ENCODE measurements around the gene IMMP2L. TPM values are rescaled to one million over a fixed set of nuclear protein-coding genes. Genes with fewer than 3 reads are reported as not detected.

Gene IMMP2L
- total RNA-seq, 2 donors from 2014 or later, result 10.5 to 17.4 TPM

DNA sequence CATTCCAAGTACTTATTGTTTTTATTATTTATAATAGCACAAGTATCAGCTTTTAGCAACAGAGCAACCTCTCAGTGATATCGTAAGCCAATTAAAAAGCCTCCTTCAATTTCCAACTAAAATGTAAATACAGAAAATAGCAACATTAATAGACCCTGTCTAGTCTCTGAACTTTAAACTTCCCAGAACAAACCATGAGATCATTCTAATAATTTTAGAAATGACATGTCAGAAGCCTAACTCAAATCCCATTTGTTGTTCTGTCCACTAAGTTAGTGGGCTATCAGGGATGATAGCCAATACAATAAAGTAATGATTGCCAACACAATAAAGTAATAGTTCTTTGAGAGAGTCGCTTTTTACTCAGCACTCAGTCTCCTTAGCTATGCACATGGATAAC lies 493.7 kb downstream of the IMMP2L start:
- Histone ChIP-seq H3K4me3 (no peak overlapping the region), H3K27ac (no peak overlapping the region), H3K9me3 (no peaks in the 10 kb centered on the region), H3K36me3 (replicated peaks in 1 of 2; ENCODE audit: insufficient read depth in 1 of 2, low read depth in 2 of 2) (no peaks in the 10 kb centered on the region), H3K4me1 (no peaks in the 10 kb centered on the region), H3K27me3 (no peaks in the 10 kb centered on the region)
- TF ChIP-seq POLR2A (IDR thresholded peaks at IDR 0.05), result no peak
- no peak for TF ChIP-seq CTCF (IDR thresholded peaks at IDR 0.05)
- no peak for ATAC-seq
- intact Hi-C loops (cut with DNase I), result no loop called here
- 86 to 87% methylated on average over 2 of the region's 2 CpGs for WGBS, 2 donors
- no peak for DNase-seq

DNA sequence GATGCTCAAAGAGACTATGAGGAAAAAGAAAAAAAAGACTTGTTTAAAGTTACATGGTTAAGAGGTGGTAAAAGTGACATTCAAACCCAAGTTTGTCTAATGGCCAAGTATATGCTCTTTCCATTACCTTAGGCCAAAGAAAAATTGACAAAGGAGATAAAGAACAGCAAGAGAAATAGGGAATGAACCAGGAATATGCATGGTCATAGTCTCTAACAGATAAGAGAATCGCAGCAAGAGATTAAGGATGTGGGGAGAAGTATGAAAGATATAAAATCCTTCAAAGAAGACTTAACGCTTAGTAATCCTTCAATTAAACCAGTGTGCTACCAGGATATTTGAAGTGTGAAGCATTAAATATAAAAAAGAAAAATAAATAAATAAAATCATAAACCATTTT lies 494.6 kb downstream of the IMMP2L start:
- DNase-seq (no peak), ATAC-seq (no peak)
- H3K4me3 ChIP-seq, result no peak overlapping the region
- TF ChIP-seq CTCF (IDR thresholded peaks at IDR 0.05) (no peak), POLR2A (IDR thresholded peaks at IDR 0.05) (no peak)
- H3K27ac ChIP-seq, result no peak overlapping the region
- H3K36me3 ChIP-seq (replicated peaks in 1 of 2; ENCODE audit: insufficient read depth in 1 of 2, low read depth in 2 of 2), result no peaks in the 10 kb centered on the region
- H3K4me1 ChIP-seq, result no peaks in the 10 kb centered on the region
- peaks cover 0 to 5% (median 0%) of the 10 kb centered on the region in 3 donors for H3K9me3 ChIP-seq
- WGBS, 2 donors, result 65 to 75% methylated on average over 2 of the region's 2 CpGs
- intact Hi-C loops (cut with DNase I), result no loop called here
- no peaks in the 10 kb centered on the region for H3K27me3 ChIP-seq

- DNase-seq (no peak), ATAC-seq (no peak)
- H3K36me3 ChIP-seq (replicated peaks in 1 of 2; ENCODE audit: insufficient read depth in 1 of 2, low read depth in 2 of 2), result no peaks in the 10 kb centered on the region
- intact Hi-C loops (cut with DNase I), result no loop called here
- H3K9me3 ChIP-seq, result peaks cover 0 to 5% (median 0%) of the 10 kb centered on the region in 3 donors
- no peaks in the 10 kb centered on the region for H3K27me3 ChIP-seq
- H3K4me3 ChIP-seq, result no peak overlapping the region
- H3K4me1 ChIP-seq, result no peaks in the 10 kb centered on the region
- TF ChIP-seq CTCF (IDR thresholded peaks at IDR 0.05) (no peak), POLR2A (IDR thresholded peaks at IDR 0.05) (no peak)
- H3K27ac ChIP-seq, result no peak overlapping the region
- WGBS, 2 donors, result 84 to 85% methylated on average over 4 of the region's 4 CpGs
Measured at GRCh38 chr7:111067251-111067650, 495.0 kb downstream of the IMMP2L start.

DNA sequence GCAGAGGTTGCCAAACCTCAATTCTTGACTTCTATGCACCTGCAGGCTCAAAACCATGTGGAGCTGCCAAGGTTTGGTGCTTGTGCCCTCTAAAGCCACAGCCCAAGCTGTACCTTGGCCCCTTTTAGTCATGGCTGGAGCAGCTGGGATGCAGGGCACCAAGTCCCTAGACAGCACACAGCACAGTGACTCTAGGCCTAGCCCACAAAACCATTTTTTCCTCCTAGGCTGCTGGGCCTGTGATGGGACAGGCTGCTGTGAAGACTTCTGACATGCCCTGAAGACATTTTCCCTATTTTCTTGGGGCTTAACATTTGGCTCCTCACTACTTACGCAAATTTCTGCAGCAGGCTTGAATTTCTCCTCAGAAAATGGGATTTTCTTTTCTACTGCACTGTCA lies 499.1 kb downstream of the IMMP2L start:
- DNase-seq (no peak), ATAC-seq (no peak)
- WGBS, 2 donors, result 100% methylated on average over 1 of the region's 1 CpG
- Histone ChIP-seq H3K27ac (no peak overlapping the region), H3K4me1 (no peaks in the 10 kb centered on the region), H3K4me3 (no peak overlapping the region), H3K36me3 (replicated peaks in 1 of 2; ENCODE audit: insufficient read depth in 1 of 2, low read depth in 2 of 2) (no peaks in the 10 kb centered on the region), H3K27me3 (no peaks in the 10 kb centered on the region), H3K9me3 (peaks cover 0 to 5% (median 0%) of the 10 kb centered on the region in 3 donors)
- TF ChIP-seq CTCF (IDR thresholded peaks at IDR 0.05), result no peak
- TF ChIP-seq POLR2A (IDR thresholded peaks at IDR 0.05), result no peak
- intact Hi-C loops (cut with DNase I), result no loop called here

GRCh38 chr7:111059833-111060232 lies 502.5 kb downstream of the IMMP2L start:
- Histone ChIP-seq H3K36me3 (replicated peaks in 1 of 2; ENCODE audit: insufficient read depth in 1 of 2, low read depth in 2 of 2) (no peaks in the 10 kb centered on the region), H3K4me1 (no peaks in the 10 kb centered on the region), H3K27ac (no peak overlapping the region), H3K4me3 (no peak overlapping the region), H3K27me3 (no peaks in the 10 kb centered on the region), H3K9me3 (peaks cover 0 to 5% (median 0%) of the 10 kb centered on the region in 3 donors)
- ATAC-seq (no peak), DNase-seq (no peak)
- no peak for TF ChIP-seq POLR2A (IDR thresholded peaks at IDR 0.05)
- no peak for TF ChIP-seq CTCF (IDR thresholded peaks at IDR 0.05)
- intact Hi-C loops (cut with DNase I), result no loop called here

Measured in body of pancreas (tissue), 4 donors.